OCI-M1 (cell line): Measurements from ENCODE around the gene NEDD4.
"Not testable (repeated sequence)": the region's sequence is repeated elsewhere in the genome, so short reads cannot be mapped to it uniquely, and the experiment has no call there.

Experiments
- DNase-seq: peaks from one replicate; lab custom pipeline; 2025; lab: John Stamatoyannopoulos, UW

NEDD4 gene

DNA sequence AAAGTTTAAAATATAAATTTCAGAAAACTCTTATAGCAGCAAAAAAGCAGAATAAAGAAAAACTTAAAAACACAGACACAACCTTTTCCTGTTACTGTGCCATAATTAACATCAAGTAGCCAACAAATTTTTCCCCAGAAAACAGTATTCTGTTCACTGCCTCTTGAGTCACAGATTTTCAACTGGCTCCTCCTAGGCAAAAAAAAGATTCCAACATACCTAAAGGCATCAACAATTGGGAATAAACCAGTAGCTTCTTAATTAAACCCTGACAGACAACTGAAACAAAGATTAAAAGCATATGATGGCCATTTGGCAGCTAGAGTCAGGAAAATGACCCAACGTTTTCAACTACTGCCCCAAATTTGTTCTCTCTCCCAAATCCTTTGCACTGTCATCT is 10.9 kb upstream of the NEDD4 start:
- not testable (repeated sequence) for DNase-seq

DNA sequence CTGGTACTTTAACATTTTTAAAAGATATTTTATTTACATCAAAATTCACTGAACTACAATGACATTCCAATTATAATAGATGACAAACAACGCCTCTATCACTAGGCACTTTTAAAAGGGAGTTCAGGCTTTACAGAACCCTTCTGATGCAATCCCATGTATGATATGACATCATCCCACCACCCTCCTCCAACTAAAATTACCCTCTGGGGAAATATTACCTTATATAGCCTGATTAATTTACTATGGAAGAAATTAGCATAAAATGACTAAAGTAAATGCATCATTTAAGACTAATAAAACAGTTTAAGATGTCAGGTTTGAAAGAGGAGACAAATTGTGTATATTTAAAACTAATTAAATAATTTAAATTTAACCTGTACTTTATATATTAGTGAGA is 10.4 kb upstream of the NEDD4 start:
- peak; percentile 78 for DNase-seq

DNA sequence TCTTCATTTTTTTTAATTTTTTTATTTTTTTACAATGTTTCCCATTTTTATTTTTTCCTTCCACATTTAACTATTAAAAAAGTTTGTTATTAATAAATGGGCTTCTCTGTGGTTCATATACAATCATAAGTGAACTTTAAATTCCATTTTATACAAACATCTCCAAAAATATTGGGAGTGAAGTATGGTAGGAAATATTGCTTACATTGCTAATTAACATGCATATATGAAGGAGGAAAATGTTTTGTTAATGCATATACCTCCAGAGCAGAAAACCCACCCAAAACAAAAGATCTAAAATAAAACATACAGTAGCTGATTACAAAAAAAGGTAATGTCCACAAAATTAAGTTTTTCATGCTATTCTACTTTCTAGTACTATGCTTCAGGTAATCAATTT is 9.9 kb upstream of the NEDD4 start:
- not testable (repeated sequence) for DNase-seq

DNA sequence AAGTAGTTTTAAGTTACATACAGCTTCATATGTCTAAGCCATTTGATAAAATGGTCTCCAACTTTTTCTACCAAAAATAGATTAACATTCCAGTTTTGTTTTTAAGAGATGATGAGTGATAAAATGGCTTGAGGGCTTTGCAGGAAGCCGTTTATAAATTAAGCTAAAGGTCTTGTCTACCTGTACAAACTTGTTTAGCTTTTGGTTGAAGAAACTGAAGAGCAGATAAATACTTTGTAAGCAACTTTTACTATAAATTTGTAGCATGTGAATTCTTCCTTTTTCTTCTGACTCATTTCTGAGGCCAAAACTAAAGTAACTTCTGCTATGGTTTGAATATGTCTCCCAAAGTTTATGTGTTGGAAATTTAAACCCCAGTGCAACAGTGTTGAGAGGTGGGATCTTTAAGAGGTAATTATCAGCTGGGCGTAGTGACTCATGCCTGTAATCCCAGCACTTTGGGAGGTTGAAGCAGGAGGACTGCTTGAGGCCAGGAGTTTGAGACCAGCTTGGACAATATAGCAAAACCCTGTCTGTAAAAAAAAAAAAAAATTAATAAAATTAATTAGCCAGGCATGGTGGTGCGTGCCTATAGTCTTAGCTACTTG is 8.2 kb upstream of the NEDD4 start:
- peak; percentile 48 for DNase-seq

DNA sequence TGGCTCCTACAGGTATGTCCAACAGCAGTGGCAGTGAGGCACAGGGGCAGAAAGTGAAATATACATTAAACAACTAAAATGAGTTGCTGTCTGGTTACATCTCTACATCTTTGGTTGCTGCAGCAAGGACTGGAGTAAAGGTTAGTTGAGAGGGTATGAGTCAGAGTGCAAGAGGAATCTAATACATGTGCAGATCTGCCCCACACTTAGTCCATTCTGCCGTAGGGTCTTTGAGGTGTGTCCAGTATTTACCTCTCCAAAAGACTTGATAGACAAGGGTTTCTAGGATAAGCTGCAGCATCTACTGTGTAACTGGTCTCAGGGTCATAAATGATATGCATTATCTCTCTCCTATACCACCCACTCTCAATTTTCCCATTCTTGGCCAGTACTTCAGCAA is 6.2 kb upstream of the NEDD4 start:
- no peak for DNase-seq

DNA sequence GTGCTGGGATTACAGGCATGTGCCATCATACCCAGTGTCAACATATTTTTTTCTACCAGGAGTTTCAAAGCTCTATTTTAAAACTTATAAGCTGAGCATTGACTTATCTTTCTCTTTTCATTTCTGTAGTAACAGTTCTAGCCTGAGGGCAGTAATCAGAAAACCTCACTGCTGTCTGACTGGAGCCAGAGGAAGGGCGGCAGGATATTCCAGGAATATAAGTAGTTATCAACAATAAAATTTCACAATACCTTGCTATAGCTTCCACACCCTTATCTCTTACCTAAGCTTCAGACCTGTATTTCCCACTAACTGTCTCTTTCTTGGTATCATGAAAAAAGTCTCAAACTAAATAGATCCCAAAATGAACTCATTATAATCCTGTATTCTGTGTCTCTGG is 5.1 kb upstream of the NEDD4 start:
- peak; percentile 82 for DNase-seq

DNA sequence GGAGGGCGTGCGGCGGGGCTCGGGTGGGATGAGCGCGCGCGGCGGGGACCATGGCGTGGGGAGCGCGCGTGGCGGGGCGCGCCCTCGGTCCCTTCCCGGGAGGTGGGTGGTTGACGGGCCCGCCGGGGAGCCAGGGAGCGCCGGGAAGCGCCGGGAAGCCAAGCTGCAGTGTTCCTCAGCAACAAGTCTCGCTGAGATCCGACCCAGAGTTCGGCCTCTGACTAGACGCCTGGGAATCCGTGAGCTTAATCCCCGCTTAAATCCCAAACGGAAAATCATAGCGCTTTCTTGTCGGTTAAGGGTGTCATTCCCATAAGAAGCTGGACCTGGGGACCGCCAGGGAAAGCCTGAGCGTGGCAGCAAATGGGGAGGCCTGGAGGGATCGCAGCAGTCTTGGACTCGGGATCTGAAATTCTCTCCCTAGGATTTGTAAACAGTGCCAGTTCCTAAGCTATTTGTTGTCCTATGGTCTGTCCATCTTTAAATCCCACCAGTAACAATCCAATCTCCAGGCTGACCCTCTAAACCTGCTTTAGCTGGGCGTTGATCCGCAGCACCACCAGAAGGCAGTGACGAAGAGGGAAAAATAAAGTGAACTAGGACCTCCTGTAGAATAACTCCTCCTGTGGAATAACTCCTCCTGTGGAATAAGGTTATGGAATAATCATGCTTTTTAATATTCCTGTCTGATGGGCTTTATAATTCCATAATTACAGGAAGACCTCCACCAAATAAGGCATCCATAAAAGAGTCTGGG is 570 bp upstream of the NEDD4 start:
- peak; percentile 79 for DNase-seq

DNA sequence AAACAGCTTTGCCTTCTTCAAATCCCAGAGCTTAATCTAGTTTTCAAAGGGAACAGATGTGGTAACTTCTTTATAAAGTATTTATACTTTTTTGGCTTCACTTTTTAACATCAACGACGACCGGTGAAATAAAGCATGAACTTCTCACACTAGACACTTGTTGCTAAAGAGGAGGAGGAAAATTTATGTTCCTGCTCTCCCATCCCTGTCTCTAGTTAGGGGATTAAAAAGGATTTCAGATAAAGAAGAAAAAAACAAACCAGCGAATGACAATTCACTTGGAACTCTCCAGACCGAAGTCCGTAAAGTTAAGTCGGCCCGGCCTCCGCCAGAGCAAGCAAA is 672 bp downstream of the NEDD4 start:
- no peak for DNase-seq

DNA sequence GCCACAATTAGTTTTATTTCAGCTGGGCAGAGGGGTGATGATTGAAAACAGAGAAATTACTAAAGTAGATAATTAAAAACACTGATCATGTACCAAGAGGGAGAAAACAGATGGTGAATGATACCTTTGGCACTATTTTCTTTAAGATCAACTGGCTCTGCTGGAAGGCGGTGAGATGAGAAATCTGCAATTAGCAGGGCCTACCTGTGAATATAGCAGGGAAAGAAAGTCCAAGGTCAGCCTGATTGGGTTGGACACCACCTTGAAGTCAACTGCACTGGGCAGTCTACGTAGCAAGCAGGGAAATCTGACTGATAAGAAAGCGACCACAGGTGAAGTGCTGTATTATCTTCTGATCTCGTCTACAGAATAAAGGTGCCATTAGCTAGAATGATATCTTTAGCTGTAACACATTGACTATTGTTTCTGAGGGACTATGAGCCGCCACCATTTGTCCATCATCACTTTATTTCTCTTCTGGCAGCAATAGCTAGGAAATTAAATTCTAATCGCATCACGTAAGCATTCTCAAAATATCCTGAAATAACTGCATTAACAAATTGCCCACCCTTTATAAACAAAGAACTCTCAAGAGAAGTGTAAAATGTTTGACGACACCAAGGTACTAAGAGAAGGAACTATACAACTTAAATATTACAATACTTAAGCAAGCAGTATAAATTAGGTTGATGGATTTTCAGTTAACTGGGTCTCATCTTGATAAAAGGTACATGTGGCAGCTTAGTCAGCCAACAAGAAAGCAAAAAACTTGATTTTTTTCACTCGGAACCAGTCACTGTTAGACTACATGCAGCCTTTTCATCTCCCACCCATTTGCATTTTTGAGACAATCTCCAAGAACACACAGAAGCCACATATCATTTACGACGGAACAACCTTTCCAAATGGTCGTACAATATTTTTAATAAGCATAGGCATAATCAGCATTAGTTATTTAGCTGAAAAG is 1.3 kb downstream of the NEDD4 start:
- peak; percentile 45 for DNase-seq

DNA sequence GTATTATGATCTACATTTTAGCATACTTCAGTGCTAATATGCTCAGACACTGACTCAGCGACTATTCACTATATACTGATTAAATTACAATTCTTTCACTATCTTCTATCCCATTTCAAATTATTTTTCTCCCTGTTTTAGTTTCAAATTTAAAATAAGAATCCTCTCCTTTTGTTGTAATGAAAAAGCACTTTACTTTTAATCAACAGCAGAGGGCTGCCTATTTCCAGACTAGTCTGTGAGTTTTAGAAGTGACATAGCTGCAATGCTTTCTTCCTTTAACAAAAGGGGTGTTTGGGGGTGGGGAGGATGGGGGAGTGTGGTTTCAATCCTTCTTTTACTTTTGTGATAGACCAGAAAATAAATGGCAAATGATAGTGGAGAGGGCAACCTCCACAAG is 2.4 kb downstream of the NEDD4 start:
- DNase-seq = peak; percentile 24

DNA sequence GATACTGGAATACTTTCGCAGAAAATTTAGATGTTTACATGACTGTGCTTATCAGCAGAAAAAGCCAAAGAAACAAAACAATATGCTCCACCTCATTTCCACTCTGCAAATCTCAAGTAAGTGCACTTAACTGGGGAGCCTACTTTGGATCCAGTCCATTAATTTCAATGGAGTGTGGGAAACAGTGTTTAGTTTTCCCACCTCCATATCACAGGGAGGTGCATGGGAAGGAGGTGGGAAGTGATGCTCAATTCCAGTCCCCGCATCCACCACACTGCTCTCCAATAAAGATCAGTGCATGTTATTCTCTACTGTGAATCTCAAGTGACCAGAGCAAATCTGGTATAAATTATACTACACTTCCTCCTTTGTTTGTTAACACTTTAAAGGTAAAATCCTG is 2.9 kb downstream of the NEDD4 start:
- DNase-seq = no peak

DNA sequence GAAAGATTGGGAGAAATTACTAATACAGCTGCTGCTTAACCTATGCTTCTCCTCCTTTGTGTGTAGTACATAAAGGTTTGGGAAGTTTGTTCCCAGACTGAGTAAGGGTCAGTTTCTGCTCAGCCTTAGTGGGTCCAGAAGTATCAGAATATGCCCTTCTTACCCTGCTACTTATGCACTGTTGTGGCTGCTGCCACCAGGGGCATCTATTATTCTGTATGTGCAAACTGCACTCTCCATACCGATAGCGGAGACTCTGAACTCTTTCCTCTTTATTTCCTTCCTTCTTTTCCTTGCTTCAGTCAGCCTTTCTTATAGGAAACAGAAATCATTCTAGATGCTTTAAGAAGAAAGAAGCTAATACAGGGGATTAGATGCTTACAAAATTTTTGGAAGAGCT is 4.0 kb downstream of the NEDD4 start:
- DNase-seq = no peak

DNA sequence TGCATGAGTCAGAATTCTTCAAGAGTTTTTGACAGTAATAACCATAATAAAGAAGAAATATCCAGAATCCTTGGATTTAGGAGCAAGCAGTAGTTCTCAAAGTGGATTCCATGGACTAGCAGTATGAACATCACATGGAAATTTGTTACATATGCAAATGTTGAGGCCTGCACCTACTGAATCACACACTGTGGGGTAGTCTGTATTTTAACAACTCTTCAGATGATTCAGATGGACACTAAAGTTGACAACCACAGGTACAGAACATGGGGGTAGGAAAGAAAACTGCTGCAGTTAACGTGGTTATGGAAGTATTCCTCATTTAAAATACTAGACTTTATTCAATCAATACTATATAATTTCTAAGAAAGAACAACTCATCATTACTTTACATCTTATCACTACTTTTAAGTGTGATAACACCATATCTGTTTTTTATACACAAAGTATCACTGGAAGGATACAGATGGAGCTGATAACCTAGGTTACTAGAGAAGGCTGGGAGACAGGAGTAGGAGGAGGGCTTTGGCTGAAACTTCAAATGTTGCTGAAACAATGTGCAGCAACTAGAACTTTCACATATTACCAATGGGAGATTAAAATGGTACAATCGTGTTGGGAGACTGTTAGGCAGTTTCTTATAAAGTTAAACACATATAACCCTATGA is 11.7 kb downstream of the NEDD4 start:
- no peak for DNase-seq

DNA sequence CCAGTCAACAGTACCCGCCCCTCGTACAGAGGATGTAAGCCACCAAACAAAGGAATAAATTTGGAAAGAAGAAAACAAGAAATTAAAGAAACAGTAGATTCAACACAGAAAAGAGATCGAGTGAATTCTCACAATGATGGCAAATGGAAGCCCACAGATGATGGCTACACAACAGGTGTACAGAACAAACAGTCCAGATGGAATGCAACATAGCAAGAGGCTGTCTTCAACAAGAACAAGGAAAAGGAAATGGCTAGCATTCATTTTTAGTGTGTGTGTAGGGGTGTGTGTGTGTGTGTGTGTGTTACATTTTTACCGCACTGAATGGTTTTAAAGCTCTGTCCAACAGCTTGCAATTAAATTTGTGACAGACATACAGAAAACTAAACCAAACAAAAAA is 12.9 kb downstream of the NEDD4 start:
- DNase-seq = no peak

DNA sequence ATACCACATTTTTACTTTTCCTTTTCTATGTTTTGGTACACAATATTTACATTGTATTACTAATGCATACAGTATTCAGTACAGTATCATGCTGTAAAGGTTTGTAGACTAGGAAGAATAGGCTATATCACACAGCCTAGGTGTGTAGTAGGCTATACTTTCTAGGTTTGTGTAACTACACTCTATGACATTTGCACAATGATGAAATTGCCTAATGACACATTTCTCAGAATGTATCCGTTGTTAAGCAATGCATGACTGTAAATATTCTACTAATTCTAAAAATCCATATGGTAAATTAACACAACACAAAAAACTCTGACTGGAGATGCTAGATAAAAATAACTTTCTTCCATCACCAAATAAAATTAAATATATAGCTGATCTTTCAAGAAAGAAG is 16.2 kb downstream of the NEDD4 start:
- no peak for DNase-seq

DNA sequence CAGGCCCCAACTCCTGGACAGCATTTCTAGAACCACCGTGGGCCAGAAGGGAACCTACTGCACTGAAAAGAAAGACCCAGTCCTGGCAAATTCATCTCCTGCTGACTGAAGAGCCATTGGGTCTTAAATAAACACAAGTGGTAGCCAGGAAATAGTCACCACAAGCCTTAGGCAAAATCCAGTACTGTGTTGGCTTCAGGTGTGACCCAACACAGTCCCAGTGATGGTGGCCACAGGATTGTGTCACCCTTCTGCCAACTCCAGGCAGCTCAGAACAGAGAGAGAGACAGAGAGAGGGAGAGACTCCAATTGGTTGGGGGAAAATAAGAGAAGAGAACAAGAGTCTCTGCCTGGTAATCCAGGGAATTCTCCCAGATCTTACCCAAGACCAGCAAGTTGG is 23.1 kb downstream of the NEDD4 start:
- no peak for DNase-seq

DNA sequence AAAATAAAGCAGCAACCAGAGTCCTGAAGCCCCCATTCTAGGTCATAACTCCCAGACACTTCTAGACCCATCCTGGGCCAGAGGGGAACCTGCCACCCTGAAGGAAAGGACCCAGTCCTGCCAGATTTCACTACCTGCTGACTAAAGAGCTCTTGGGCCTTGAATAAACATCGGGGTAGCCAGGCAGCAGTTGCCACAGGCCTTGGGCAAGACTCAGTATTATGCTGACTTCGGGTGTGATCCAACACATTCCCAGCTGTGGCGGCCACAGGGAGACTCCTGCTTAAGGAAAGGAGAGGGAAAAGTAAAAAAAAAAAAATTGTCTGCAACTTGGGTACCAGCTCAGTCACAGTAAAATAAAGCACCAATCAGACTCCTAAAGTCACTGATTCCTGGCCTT is 23.8 kb downstream of the NEDD4 start:
- DNase-seq = no peak

DNA sequence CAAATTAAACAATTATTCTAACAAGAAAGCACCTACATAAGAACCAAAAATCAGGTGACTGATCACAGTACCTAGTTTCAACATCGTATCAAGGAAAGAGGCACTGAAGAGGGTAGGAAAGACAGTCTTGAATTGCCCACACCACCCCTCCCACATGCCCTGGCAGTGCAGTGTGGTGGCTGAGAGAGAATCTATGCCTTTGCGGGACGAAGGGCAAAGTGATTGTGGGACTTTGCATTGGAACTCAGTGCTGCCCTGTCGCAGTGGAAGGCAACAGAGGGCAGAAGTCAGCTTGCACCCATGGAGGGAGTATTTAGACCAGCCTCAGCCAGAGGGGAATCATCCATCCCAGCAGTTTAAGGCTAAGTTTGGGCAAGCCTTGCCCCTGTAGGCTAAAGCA is 24.5 kb downstream of the NEDD4 start:
- DNase-seq = no peak

DNA sequence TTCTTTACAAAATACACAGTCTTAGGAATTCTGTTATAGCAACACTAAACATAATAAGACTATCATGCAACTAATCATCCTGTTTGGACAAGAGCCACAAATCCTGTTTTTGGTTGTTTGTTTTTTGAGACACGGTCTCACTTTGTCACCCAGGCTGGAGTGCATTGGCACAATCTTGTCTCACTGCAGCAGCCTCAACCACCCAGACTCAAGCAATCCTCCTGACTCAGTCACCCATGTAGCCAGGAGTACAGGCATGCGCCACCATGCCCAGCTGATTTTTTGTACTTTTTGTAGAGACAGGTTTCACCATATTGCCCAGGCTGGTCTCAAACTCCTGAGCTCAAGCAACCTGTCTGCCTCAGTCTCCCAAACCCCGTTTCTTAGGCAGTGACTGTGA is 28.3 kb downstream of the NEDD4 start:
- no peak for DNase-seq

DNA sequence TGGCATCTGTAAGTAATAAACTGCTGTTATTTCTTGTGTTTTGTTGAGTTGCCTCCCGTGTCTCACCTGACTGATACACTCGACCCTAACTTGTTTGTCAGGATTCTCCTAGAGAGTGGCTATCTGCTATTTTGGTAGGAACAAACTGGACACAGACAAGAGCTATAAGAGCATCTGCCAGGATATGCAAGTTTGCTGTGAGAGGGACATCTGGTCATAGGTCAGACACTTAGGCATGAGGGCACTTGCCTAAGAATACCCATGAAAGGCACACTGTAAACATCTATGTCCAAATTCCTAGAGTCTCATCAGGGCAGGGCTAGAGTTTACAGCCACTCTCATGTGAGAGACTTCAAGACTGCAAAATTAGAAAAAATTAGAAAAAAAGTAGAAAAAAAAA is 32.5 kb downstream of the NEDD4 start:
- no peak for DNase-seq

DNA sequence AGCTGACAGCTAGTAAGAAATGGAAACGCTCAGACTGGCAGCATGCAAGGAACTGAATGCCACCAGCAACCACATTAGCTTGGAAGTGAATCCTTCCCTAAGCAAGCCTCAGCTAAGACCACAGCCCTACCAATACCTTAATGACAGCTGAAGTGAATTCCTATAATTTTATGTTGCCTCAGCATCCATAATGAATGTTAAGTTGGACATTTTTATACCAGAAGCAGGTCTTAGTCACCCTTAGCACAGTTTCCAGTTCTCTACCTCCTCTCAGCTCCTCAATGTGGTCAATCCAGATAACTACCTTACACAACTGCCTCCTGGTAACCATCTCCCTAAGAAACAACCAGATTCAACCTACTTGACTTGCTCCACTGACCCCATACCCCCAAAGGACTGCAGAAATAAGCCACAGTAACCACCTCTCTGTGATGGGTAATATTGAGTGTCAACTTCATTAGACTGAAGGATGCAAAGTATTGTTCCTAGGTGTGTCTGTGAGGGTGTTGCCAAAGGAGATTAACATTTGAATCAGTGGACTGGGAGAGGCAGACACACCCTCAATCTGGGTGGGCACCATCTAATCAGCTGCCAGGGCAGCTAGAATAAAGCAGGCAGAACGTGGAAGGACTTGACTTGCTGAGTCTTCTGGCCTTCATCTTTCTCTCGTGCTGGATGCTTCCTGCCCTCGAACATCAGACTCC is 33.5 kb downstream of the NEDD4 start:
- peak; percentile 57 for DNase-seq

DNA sequence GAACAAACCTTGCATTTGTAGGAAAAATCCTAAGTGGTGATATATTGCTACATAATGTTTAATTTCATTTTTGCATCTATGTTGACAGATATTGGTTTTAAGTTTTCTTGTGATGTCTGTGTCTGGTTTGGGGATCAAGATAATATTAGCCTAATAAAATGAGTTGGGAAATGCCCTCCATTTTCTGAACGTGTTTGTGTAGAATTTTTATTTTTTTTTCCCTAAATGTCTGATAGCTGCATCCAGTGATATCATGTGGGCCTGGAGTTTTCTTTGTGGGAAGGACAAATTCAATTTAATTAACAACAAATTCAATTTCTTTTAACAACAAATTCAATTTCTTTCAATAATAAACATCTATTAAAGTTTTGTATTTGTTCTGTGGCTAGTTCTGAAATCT is 35.1 kb downstream of the NEDD4 start:
- DNase-seq = no peak
